Measurements from ENCODE around the gene MN1.

MN1 gene

GRCh38 chr22:27734066-27734465 is 67.5 kb downstream of the MN1 start:
- no peak overlapping the region for H3K4me3 ChIP-seq (ENCODE audit: low read length)
- no peaks in the 10 kb centered on the region for H3K27me3 ChIP-seq (ENCODE audit: insufficient read depth, low read length)
- no peaks in the 10 kb centered on the region for H3K4me1 ChIP-seq (ENCODE audit: insufficient read depth, low read length)
- H3K36me3 ChIP-seq (ENCODE audit: insufficient read depth, low read length), result no peaks in the 10 kb centered on the region
- peaks cover 2% of the 10 kb centered on the region for H3K9me3 ChIP-seq (ENCODE audit: low read length)
- no peak overlapping the region for H2AFZ ChIP-seq (ENCODE audit: low read depth, low read length)

- Histone ChIP-seq H3K4me1 (ENCODE audit: insufficient read depth, low read length) (no peaks in the 10 kb centered on the region), H2AFZ (ENCODE audit: low read depth, low read length) (no peak overlapping the region), H3K4me3 (ENCODE audit: low read length) (no peak overlapping the region), H3K9me3 (ENCODE audit: low read length) (peaks cover 2% of the 10 kb centered on the region), H3K36me3 (ENCODE audit: insufficient read depth, low read length) (no peaks in the 10 kb centered on the region), H3K27me3 (ENCODE audit: insufficient read depth, low read length) (no peaks in the 10 kb centered on the region)
Observed at GRCh38 chr22:27732841-27733240, 68.7 kb downstream of the MN1 start.

- Histone ChIP-seq H3K4me1 (ENCODE audit: insufficient read depth, low read length) (peaks cover under 1% of the 10 kb centered on the region), H3K36me3 (ENCODE audit: insufficient read depth, low read length) (no peaks in the 10 kb centered on the region), H3K4me3 (ENCODE audit: low read length) (no peak overlapping the region), H3K9me3 (ENCODE audit: low read length) (no peaks in the 10 kb centered on the region), H2AFZ (ENCODE audit: low read depth, low read length) (no peak overlapping the region), H3K27me3 (ENCODE audit: insufficient read depth, low read length) (no peaks in the 10 kb centered on the region)
Observed at GRCh38 chr22:27732391-27732790, 69.2 kb downstream of the MN1 start.

GRCh38 chr22:27731621-27732020 is 69.9 kb downstream of the MN1 start:
- no peaks in the 10 kb centered on the region for H3K36me3 ChIP-seq (ENCODE audit: insufficient read depth, low read length)

GRCh38 chr22:27730641-27731433 is 70.7 kb downstream of the MN1 start:
- Histone ChIP-seq H3K36me3 (ENCODE audit: insufficient read depth, low read length) (no peaks in the 10 kb centered on the region), H3K9me3 (ENCODE audit: low read length) (no peaks in the 10 kb centered on the region), H3K4me1 (ENCODE audit: insufficient read depth, low read length) (peaks cover 16% of the 10 kb centered on the region), H2AFZ (ENCODE audit: low read depth, low read length) (no peak overlapping the region), H3K27me3 (ENCODE audit: insufficient read depth, low read length) (no peaks in the 10 kb centered on the region), H3K4me3 (ENCODE audit: low read length) (no peak overlapping the region)

More at GRCh38 chr22:27731621-27732020, 69.9 kb downstream of the MN1 start:
- H3K4me1 ChIP-seq (ENCODE audit: insufficient read depth, low read length), result peaks cover 8% of the 10 kb centered on the region
- no peaks in the 10 kb centered on the region for H3K9me3 ChIP-seq (ENCODE audit: low read length)
- no peaks in the 10 kb centered on the region for H3K27me3 ChIP-seq (ENCODE audit: insufficient read depth, low read length)
- H2AFZ ChIP-seq (ENCODE audit: low read depth, low read length), result no peak overlapping the region
- no peak overlapping the region for H3K4me3 ChIP-seq (ENCODE audit: low read length)

GRCh38 chr22:27729246-27729645 is 72.3 kb downstream of the MN1 start:
- H3K4me3 ChIP-seq (ENCODE audit: low read length), result no peak overlapping the region

GRCh38 chr22:27727673-27728451 is 73.7 kb downstream of the MN1 start:
- peaks cover 17% of the 10 kb centered on the region for H3K4me1 ChIP-seq (ENCODE audit: insufficient read depth, low read length)
- H2AFZ ChIP-seq (ENCODE audit: low read depth, low read length), result no peak overlapping the region
- no peak overlapping the region for H3K4me3 ChIP-seq (ENCODE audit: low read length)
- no peaks in the 10 kb centered on the region for H3K36me3 ChIP-seq (ENCODE audit: insufficient read depth, low read length)
- peaks cover 6% of the 10 kb centered on the region for H3K9me3 ChIP-seq (ENCODE audit: low read length)
- H3K27me3 ChIP-seq (ENCODE audit: insufficient read depth, low read length), result no peaks in the 10 kb centered on the region

More at GRCh38 chr22:27729246-27729645, 72.3 kb downstream of the MN1 start:
- no peaks in the 10 kb centered on the region for H3K36me3 ChIP-seq (ENCODE audit: insufficient read depth, low read length)
- no peaks in the 10 kb centered on the region for H3K9me3 ChIP-seq (ENCODE audit: low read length)
- peaks cover 17% of the 10 kb centered on the region for H3K4me1 ChIP-seq (ENCODE audit: insufficient read depth, low read length)
- no peak overlapping the region for H2AFZ ChIP-seq (ENCODE audit: low read depth, low read length)
- H3K27me3 ChIP-seq (ENCODE audit: insufficient read depth, low read length), result no peaks in the 10 kb centered on the region

GRCh38 chr22:27726686-27727449 is 74.7 kb downstream of the MN1 start:
- H3K27me3 ChIP-seq (ENCODE audit: insufficient read depth, low read length), result no peaks in the 10 kb centered on the region
- no peak overlapping the region for H2AFZ ChIP-seq (ENCODE audit: low read depth, low read length)
- H3K4me1 ChIP-seq (ENCODE audit: insufficient read depth, low read length), result peaks cover 17% of the 10 kb centered on the region
- H3K9me3 ChIP-seq (ENCODE audit: low read length), result peaks cover 6% of the 10 kb centered on the region
- no peaks in the 10 kb centered on the region for H3K36me3 ChIP-seq (ENCODE audit: insufficient read depth, low read length)
- no peak overlapping the region for H3K4me3 ChIP-seq (ENCODE audit: low read length)

- Histone ChIP-seq H3K4me3 (ENCODE audit: low read length) (no peak overlapping the region), H3K9me3 (ENCODE audit: low read length) (peaks cover 6% of the 10 kb centered on the region), H3K36me3 (ENCODE audit: insufficient read depth, low read length) (no peaks in the 10 kb centered on the region), H2AFZ (ENCODE audit: low read depth, low read length) (no peak overlapping the region), H3K4me1 (ENCODE audit: insufficient read depth, low read length) (peaks cover 17% of the 10 kb centered on the region), H3K27me3 (ENCODE audit: insufficient read depth, low read length) (no peaks in the 10 kb centered on the region)
Observed at GRCh38 chr22:27726331-27726685, 75.2 kb downstream of the MN1 start.

GRCh38 chr22:27725661-27726060 is 75.9 kb downstream of the MN1 start:
- no peaks in the 10 kb centered on the region for H3K27me3 ChIP-seq (ENCODE audit: insufficient read depth, low read length)
- no peak overlapping the region for H3K4me3 ChIP-seq (ENCODE audit: low read length)
- H3K4me1 ChIP-seq (ENCODE audit: insufficient read depth, low read length), result peaks cover 17% of the 10 kb centered on the region
- no peak overlapping the region for H2AFZ ChIP-seq (ENCODE audit: low read depth, low read length)
- no peaks in the 10 kb centered on the region for H3K36me3 ChIP-seq (ENCODE audit: insufficient read depth, low read length)
- peaks cover 6% of the 10 kb centered on the region for H3K9me3 ChIP-seq (ENCODE audit: low read length)

- Histone ChIP-seq H2AFZ (ENCODE audit: low read depth, low read length) (no peak overlapping the region), H3K4me1 (ENCODE audit: insufficient read depth, low read length) (peaks cover 17% of the 10 kb centered on the region), H3K4me3 (ENCODE audit: low read length) (no peak overlapping the region), H3K27me3 (ENCODE audit: insufficient read depth, low read length) (no peaks in the 10 kb centered on the region), H3K9me3 (ENCODE audit: low read length) (peaks cover 6% of the 10 kb centered on the region), H3K36me3 (ENCODE audit: insufficient read depth, low read length) (no peaks in the 10 kb centered on the region)
Observed at GRCh38 chr22:27724709-27725108, 76.8 kb downstream of the MN1 start.

GRCh38 chr22:27724157-27724556 is 77.4 kb downstream of the MN1 start:
- H2AFZ ChIP-seq (ENCODE audit: low read depth, low read length), result no peak overlapping the region
- no peaks in the 10 kb centered on the region for H3K27me3 ChIP-seq (ENCODE audit: insufficient read depth, low read length)
- H3K9me3 ChIP-seq (ENCODE audit: low read length), result peaks cover 6% of the 10 kb centered on the region
- H3K4me1 ChIP-seq (ENCODE audit: insufficient read depth, low read length), result peaks cover 22% of the 10 kb centered on the region
- no peak overlapping the region for H3K4me3 ChIP-seq (ENCODE audit: low read length)
- no peaks in the 10 kb centered on the region for H3K36me3 ChIP-seq (ENCODE audit: insufficient read depth, low read length)

GRCh38 chr22:27723708-27724107 is 77.8 kb downstream of the MN1 start:
- Histone ChIP-seq H3K9me3 (ENCODE audit: low read length) (peaks cover 6% of the 10 kb centered on the region), H3K4me1 (ENCODE audit: insufficient read depth, low read length) (peaks cover 23% of the 10 kb centered on the region), H3K27me3 (ENCODE audit: insufficient read depth, low read length) (no peaks in the 10 kb centered on the region), H2AFZ (ENCODE audit: low read depth, low read length) (no peak overlapping the region), H3K4me3 (ENCODE audit: low read length) (no peak overlapping the region), H3K36me3 (ENCODE audit: insufficient read depth, low read length) (no peaks in the 10 kb centered on the region)

Data from neuron (in vitro differentiated cells).